Myocyte (in vitro differentiated cells): ENCODE measurements around the gene HSPD1. TPM values are rescaled to one million over a fixed set of nuclear protein-coding genes. Genes with fewer than 3 reads are reported as not detected.

Experiments used
- DNase-seq: peaks from one replicate; pipeline ENCODE4 v3.0.0-alpha.2; 2012; ENCODE audit warnings: low read depth
- total RNA-seq: library from RNA; depleted of rRNA; stranded (reverse); fragments of >200 nt; gene quantifications from 2 replicates; pipeline ENCODE4 v1.2.3, GENCODE V29; 2014

HSPD1 gene
- total RNA-seq, 1 donor from 2014 or later: 133 TPM

DNA sequence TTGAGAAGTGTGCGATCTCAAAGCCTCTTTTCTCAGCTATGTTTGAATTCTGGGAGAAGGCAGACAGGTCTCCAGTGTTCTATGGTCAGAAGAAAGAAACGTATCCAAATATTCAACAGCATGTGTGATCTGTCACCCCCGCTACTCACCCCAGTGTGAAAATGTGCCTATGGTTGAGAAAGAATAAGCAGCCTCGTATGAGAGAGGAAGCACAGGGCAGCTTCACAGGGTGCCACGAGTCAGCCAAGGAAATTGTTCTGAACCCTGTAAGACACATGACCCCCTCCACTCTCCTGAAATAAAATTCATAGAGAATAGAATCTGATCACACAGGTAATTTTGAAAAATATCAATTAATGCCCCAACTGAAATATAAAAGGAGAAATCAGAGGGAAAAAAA is 56.8 kb downstream of the HSPD1 start:
- DNase-seq: no peak

- DNase-seq: no peak
These were observed 62.3 kb downstream of the HSPD1 start for GRCh38 chr2:197437380-197437779.

Other genes with a start within 250 kb of the HSPD1 start
- 6.0 and 9.7 TPM in 2 replicates for gene ANKRD44, start 189.1 kb downstream of the HSPD1 start, total RNA-seq
- gene SF3B1, start 64.8 kb downstream of the HSPD1 start, total RNA-seq: 285 and 321 TPM in 2 replicates
- gene COQ10B, start 46.3 kb downstream of the HSPD1 start, total RNA-seq: 35.8 and 40.1 TPM in 2 replicates
- gene HSPE1, start 539 bp upstream of the HSPD1 start, total RNA-seq: 99.7 and 130 TPM in 2 replicates
- gene MOB4, start 16.2 kb upstream of the HSPD1 start, total RNA-seq: 39.9 and 46.5 TPM in 2 replicates
- 6.2 and 6.8 TPM in 2 replicates for gene RFTN2, start 175.7 kb upstream of the HSPD1 start, total RNA-seq
- 5.8 and 6.0 TPM in 2 replicates for gene MARS2, start 205.5 kb upstream of the HSPD1 start, total RNA-seq